Calu3 (cell line): ENCODE measurements around the gene RALGPS2. TPM values are rescaled to one million over a fixed set of nuclear protein-coding genes. Genes with fewer than 3 reads are reported as not detected.
A peak's percentile ranks its signal among the peaks of the same experiment; 100 is the strongest.

Source experiments
- BruUV-seq: library from RNA; stranded (reverse); fragments of 400-500 nt; replicated peaks from 2 replicates; lab custom pipeline; 2021; lab: Mats Ljungman, UMichigan
- CTCF ChIA-PET: fragments of 300-600 bp; sonication (Branson Sonifier 250); formaldehyde crosslinking; loops from one replicate; lab custom pipeline; 2022; ENCODE audit warnings: antibody characterized with exemption; lab: Charles Lee
- DNase-seq: peaks from one replicate; pipeline ENCODE4 v3.0.0; 2022
- H3K27ac Mint-ChIP-seq: one replicate; pipeline ENCODE4 v1.8.0; 2022; ENCODE audit warnings: mixed read lengths; ENCODE audit not compliant: unreplicated experiment
- H3K27me3 Mint-ChIP-seq: one replicate; pipeline ENCODE4 v1.8.0; 2022; ENCODE audit warnings: mixed read lengths; ENCODE audit not compliant: unreplicated experiment
- H3K36me3 Mint-ChIP-seq: one replicate; pipeline ENCODE4 v1.8.0; 2022; ENCODE audit warnings: mild to moderate bottlenecking, moderate library complexity, mixed read lengths; ENCODE audit not compliant: insufficient read depth, unreplicated experiment
- H3K4me1 Mint-ChIP-seq: one replicate; pipeline ENCODE4 v1.8.0; 2022; ENCODE audit warnings: mild to moderate bottlenecking, low read depth, mixed read lengths; ENCODE audit not compliant: unreplicated experiment
- H3K4me3 Mint-ChIP-seq: one replicate; pipeline ENCODE4 v1.8.0; 2022; ENCODE audit warnings: mild to moderate bottlenecking, low read depth, moderate library complexity, mixed read lengths; ENCODE audit not compliant: unreplicated experiment
- H3K9me3 Mint-ChIP-seq: one replicate; pipeline ENCODE4 v1.8.0; 2022; ENCODE audit warnings: low read depth, mixed read lengths; ENCODE audit not compliant: unreplicated experiment
- intact Hi-C: fragments of 100-400 bp; cut with micrococcal nuclease; formaldehyde crosslinking; loops from one replicate; pipeline ENCODE4 v1.10.0; 2022; ENCODE audit not compliant: unreplicated experiment
- total RNA-seq: library from RNA; stranded (reverse); gene quantifications from 2 replicates; pipeline ENCODE4 v1.2.3, GENCODE V29; 2022
- TF ChIP-seq, protein P1 (sequence below): fragments of 200-600 bp; IDR thresholded peaks from one replicate; pipeline ENCODE4 v1.8.0; 2022; ENCODE audit warnings: antibody characterized with exemption; ENCODE audit not compliant: unreplicated experiment

Gene RALGPS2
- total RNA-seq, 1 experiment from 2014 or later, result 47.6 TPM

DNA sequence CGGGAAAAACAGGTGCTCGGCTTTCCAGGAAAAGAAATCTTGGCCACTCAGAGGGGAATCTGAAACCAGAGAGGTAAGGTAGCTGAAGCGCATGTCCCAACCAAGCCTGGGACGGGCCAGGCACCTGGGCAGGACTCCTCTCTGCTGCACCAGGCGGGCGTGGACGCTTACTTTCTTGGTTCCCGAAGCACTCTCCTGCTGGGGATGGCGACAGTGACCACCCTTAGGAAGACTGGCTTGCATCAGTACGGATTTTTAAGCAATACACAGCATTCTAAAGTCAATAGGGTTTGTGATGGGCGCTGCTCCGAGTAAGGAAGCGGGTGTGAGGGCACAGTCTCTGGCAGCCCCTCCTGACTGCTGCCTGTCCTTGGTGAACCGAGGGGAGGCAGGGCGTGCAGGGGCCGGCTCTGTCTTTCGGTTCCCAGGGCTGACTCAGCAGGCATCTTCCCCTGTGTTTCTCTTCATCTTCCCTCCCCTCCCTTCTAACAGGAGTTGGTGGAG, 220.8 kb downstream of the RALGPS2 start:
- DNase-seq, result no peak
- no peak overlapping the region for H3K27ac Mint-ChIP-seq
- H3K27me3 Mint-ChIP-seq, result no peaks in the 10 kb centered on the region
- H3K9me3 Mint-ChIP-seq, result peaks cover 4% of the 10 kb centered on the region
- CTCF ChIA-PET, result no interaction called here
- TF ChIP-seq, protein P1, sequence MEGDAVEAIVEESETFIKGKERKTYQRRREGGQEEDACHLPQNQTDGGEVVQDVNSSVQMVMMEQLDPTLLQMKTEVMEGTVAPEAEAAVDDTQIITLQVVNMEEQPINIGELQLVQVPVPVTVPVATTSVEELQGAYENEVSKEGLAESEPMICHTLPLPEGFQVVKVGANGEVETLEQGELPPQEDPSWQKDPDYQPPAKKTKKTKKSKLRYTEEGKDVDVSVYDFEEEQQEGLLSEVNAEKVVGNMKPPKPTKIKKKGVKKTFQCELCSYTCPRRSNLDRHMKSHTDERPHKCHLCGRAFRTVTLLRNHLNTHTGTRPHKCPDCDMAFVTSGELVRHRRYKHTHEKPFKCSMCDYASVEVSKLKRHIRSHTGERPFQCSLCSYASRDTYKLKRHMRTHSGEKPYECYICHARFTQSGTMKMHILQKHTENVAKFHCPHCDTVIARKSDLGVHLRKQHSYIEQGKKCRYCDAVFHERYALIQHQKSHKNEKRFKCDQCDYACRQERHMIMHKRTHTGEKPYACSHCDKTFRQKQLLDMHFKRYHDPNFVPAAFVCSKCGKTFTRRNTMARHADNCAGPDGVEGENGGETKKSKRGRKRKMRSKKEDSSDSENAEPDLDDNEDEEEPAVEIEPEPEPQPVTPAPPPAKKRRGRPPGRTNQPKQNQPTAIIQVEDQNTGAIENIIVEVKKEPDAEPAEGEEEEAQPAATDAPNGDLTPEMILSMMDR, result no peak
- BruUV-seq, result no TSS peak
- H3K4me1 Mint-ChIP-seq, result peaks cover 22% of the 10 kb centered on the region
- H3K36me3 Mint-ChIP-seq, result no peaks in the 10 kb centered on the region
- H3K4me3 Mint-ChIP-seq, result no peak overlapping the region
- intact Hi-C loops, result no loop called here

DNA sequence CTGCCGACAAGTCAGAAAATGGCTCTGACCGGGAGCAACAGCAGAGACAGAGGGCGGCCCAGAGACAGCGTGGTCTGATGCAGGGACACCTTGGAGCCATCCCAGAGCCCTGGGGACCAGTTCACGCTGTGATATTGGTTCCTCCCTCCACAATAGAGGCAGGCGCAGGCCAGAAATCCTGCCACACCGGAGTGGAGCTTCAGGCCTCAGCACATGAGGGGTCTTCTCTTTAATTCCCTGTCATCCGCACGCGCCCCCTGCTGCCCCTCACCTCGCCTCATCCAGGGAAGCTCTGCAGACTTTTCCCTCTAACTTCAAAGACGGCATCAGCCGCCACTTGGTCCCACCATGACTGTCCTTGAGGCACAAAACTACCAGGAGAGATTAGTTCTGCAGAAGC, 221.4 kb downstream of the RALGPS2 start:
- intact Hi-C loops, result no loop called here
- H3K4me3 Mint-ChIP-seq, result no peak overlapping the region
- no peaks in the 10 kb centered on the region for H3K36me3 Mint-ChIP-seq
- no TSS peak for BruUV-seq
- no peaks in the 10 kb centered on the region for H3K27me3 Mint-ChIP-seq
- peaks cover 4% of the 10 kb centered on the region for H3K9me3 Mint-ChIP-seq
- DNase-seq, result no peak
- CTCF ChIA-PET, result no interaction called here
- peaks cover 28% of the 10 kb centered on the region for H3K4me1 Mint-ChIP-seq
- H3K27ac Mint-ChIP-seq, result no peak overlapping the region
- TF ChIP-seq, protein P1, result no peak

DNA sequence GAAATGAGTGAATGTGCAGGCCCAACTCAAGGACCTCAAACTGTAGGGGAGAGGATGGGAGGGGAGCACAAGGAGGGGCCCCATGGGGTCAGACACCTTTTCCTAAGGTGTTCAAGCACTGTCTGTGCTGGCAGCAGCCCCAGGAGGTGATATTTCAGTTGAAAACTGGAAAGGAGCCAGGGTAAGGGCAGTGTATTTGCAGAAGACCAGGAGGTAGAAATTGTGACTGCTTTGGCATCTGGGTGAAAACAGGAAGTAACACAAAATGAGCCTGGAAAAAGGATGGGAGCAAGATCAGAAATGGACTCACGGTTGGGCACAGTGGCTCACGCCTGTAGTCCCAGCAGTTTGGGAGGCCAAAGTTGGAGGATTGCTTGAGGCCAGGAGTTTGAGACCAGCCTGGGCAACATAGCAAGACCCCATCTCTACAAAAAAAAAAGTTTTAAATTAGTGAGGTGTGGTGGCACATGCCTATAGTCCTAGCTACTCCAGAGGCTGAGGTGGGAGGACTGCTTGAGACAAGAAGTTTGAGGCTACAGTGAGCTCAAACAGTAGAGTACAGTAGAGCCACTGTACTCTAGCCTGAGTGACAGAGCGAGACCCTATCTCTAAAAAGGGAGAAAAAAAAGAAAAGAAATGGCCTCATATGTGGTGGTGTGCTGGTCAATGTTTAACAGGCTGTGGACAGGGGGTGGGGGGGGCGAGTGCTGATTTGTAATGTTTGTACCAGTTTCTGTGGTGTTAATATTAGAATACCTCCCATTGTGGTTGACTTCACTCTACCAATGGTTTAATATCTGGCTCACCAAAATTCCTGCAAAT, 222.0 kb downstream of the RALGPS2 start:
- H3K4me3 Mint-ChIP-seq, result no peak overlapping the region
- CTCF ChIA-PET, result no interaction called here
- peaks cover 33% of the 10 kb centered on the region for H3K4me1 Mint-ChIP-seq
- no peaks in the 10 kb centered on the region for H3K27me3 Mint-ChIP-seq
- peaks cover 4% of the 10 kb centered on the region for H3K9me3 Mint-ChIP-seq
- no TSS peak for BruUV-seq
- intact Hi-C loops, result no loop called here
- DNase-seq, result peak; percentile 14
- no peak overlapping the region for H3K27ac Mint-ChIP-seq
- no peaks in the 10 kb centered on the region for H3K36me3 Mint-ChIP-seq
- TF ChIP-seq, protein P1, result no peak

DNA sequence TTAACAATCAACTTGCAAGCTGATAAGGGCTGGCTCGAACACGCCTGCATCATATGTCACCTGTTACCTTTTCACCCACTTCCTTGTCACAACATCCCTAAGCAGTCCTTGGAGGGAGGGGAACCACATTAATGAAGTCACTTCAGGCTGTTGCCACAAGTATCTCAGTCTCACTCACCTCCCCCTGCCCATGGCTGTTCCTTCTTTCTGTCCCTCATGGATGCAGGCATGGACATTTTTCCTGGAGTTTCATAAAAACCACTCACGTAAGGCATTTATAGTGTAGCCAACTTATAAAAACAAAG, 222.6 kb downstream of the RALGPS2 start:
- Mint-ChIP-seq H3K4me1 (peaks cover 33% of the 10 kb centered on the region), H3K27me3 (no peaks in the 10 kb centered on the region), H3K36me3 (no peaks in the 10 kb centered on the region), H3K9me3 (peaks cover 4% of the 10 kb centered on the region), H3K27ac (no peak overlapping the region), H3K4me3 (no peak overlapping the region)
- intact Hi-C loops, result no loop called here
- BruUV-seq, result no TSS peak
- TF ChIP-seq, protein P1, result no peak
- peak; percentile 30 for DNase-seq
- CTCF ChIA-PET, result no interaction called here
